Activated CD4-positive, alpha-beta memory T cell treated with anti-CD3 and anti-CD28 coated beads, Interleukin-2, amount 10 ng/mL, durations not matched to agents 7 days and 5 days (primary cell): ENCODE measurements around the gene PRKCH. TPM values are rescaled to one million over a fixed set of nuclear protein-coding genes. Genes with fewer than 3 reads are reported as not detected.

Experiments
- CTCF ChIA-PET: fragments of 350-600 bp; sonication (Branson Sonifier 250); formaldehyde crosslinking; loops from one replicate; lab custom pipeline; 2021; ENCODE audit warnings: antibody characterized with exemption, inconsistent platforms; lab: Charles Lee
- POLR2A ChIA-PET: fragments of 350-600 bp; sonication (Branson Sonifier 250); formaldehyde crosslinking; loops from one replicate; lab custom pipeline; 2021; ENCODE audit warnings: antibody characterized with exemption; lab: Charles Lee
- DNase-seq: peaks from one replicate; pipeline ENCODE4 v3.0.0-alpha.2; 2020
- H3K27ac Mint-ChIP-seq: one replicate; pipeline ENCODE4 v1.8.0; 2021; ENCODE audit warnings: mild to moderate bottlenecking, mixed read lengths
- H3K27me3 Mint-ChIP-seq: one replicate; pipeline ENCODE4 v1.8.0; 2021; ENCODE audit warnings: mixed read lengths
- H3K36me3 Mint-ChIP-seq: one replicate; pipeline ENCODE4 v1.8.0; 2021; ENCODE audit warnings: low read depth, mixed read lengths
- H3K4me1 Mint-ChIP-seq: one replicate; pipeline ENCODE4 v1.8.0; 2021; ENCODE audit warnings: mixed read lengths
- H3K4me3 Mint-ChIP-seq: one replicate; pipeline ENCODE4 v1.8.0; 2021; ENCODE audit warnings: mild to moderate bottlenecking, mixed read lengths
- H3K9me3 Mint-ChIP-seq: one replicate; pipeline ENCODE4 v1.8.0; 2021; ENCODE audit warnings: mixed read lengths
- total RNA-seq, 2 experiments: library from RNA; stranded (reverse); gene quantifications; one replicate each; pipeline ENCODE4 v1.2.3, GENCODE V29; 2021

Gene PRKCH
- total RNA-seq, 2 experiments from 2014 or later, result 186 to 195 TPM

DNA sequence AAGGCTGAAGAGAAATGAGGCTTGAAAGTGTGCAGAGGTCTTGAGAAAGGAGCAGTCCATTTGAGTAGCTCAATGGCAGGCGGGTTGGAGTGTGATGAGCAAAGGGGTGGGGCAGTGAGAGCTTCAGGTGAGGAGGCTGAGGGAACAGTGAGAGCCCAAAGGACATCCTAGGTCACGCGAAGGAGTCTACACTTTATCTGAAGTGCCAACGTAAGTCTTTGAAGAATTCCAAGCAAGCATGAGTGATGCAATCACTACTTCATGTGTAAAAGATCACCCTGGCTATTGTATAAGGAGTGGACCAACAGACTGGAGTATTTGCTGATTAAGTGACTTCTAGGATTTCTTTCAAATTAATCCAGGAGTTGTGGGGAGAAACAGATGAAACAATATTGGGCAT, 214.1 kb downstream of the PRKCH start:
- no peaks in the 10 kb centered on the region for H3K9me3 Mint-ChIP-seq
- DNase-seq, result no peak
- H3K27ac Mint-ChIP-seq, result no peak overlapping the region
- H3K4me1 Mint-ChIP-seq, result peaks cover 77% of the 10 kb centered on the region
- peaks cover 90% of the 10 kb centered on the region for H3K36me3 Mint-ChIP-seq
- H3K27me3 Mint-ChIP-seq, result no peaks in the 10 kb centered on the region
- ChIA-PET POLR2A (interaction anchor here (1.7 kb wide), 1 partner anchor 10 kb away, joined by 6 read pairs; no protein-coding TSS in a partner anchor), CTCF (no interaction called here)
- H3K4me3 Mint-ChIP-seq, result no peak overlapping the region

DNA sequence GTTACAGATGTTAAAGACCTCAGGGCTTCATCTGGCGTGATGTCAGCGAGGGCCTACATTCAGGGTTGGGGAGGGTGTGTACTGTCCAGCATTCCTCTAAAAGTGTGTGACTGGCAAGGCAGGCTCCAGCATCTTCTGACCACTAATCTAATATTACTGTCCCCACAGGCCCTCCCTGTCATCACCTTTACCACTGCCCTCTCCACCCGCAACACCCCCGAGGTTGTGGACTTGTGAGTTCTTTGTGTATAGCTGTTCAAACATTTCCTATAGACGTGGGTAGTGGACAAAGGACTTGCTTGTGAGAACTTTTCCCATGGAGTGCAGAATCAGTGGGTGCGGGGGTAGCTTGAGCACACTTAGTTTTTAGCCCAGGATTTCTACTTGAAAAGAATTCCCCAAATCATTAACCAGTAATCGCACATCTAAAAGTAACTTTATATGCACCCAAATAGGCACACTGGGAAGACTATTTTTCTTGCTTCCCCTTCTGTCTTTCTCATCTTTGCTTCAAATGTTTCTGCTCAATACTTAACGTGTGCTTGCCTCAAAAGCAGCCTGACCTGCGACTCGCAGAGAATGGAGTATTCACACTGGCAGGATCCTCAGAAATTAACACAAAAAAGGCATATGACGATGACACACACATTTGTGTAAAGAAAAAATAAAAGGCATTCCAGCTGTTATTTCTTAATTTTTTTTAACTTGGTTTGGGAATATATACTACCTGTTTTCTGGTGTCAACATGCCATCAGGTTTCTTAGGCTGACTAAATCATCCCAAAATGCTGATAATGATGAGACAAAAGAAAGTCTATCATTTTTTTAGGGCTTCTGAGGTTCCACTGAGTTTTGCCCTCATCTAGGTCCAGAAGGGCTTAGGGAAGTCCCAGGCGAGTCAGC, 215.5 kb downstream of the PRKCH start:
- DNase-seq, result no peak
- Mint-ChIP-seq H3K27ac (no peak overlapping the region), H3K9me3 (no peaks in the 10 kb centered on the region), H3K27me3 (no peaks in the 10 kb centered on the region), H3K4me3 (no peak overlapping the region), H3K4me1 (peaks cover 71% of the 10 kb centered on the region), H3K36me3 (peaks cover 92% of the 10 kb centered on the region)
- POLR2A ChIA-PET, result interaction anchor here (1.3 to 1.7 kb wide), 2 partner anchors 15 to 43 kb away, joined by 3 to 4 read pairs; no protein-coding TSS in a partner anchor
- CTCF ChIA-PET, result no interaction called here

DNA sequence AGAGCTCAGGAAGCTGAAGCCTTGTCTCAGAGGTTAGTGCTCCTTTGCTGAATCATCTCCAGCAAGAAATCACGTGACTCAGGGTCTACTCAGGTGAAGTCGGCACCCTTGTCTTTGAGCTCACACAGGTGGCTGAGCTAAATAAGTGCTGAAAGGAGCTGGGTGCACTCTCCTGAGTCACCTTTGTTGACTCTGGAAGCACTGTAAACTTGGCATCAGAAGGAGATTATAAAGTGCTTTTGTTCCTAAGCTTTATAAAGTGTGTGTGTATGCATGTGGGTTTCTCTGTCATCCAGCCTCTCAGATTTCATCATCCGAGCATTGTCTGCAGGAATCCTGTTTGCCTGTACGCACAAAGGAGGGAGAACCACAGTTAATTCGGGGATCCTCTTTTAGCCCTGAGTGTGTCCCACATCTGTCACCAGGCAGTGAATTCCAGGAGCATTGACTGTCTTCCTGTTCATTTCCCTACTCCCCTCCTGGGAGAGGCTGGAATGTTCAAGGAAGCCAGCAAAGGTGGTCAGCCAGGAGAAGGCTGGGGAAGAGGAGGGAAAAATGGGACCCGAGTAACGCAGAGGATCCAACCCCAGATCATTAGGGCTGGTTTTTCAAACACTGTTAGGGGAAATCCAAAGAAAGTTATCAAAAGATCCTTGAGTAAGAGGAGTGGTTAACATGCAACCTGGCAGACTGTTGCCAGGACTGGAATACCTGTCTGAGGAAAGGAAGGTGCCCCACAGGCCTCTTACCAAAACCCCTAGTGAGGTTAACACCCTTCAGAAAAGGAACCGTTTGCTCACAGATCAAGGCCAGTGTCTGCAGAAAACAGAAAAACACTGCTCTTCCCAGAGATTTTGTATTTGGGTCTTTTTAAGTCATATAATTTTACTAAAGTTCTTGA, 216.4 kb downstream of the PRKCH start:
- Mint-ChIP-seq H3K9me3 (no peaks in the 10 kb centered on the region), H3K27ac (no peak overlapping the region), H3K4me3 (no peak overlapping the region), H3K27me3 (no peaks in the 10 kb centered on the region), H3K36me3 (peaks cover 95% of the 10 kb centered on the region), H3K4me1 (peaks cover 67% of the 10 kb centered on the region)
- CTCF ChIA-PET, result interaction anchor here (1.4 kb wide), 1 partner anchor 25 kb away, joined by 3 read pairs; no protein-coding TSS in a partner anchor
- no peak for DNase-seq
- POLR2A ChIA-PET, result interaction anchor here (1.3 to 1.7 kb wide), 2 partner anchors 14 to 44 kb away, joined by 3 to 4 read pairs; no protein-coding TSS in a partner anchor

DNA sequence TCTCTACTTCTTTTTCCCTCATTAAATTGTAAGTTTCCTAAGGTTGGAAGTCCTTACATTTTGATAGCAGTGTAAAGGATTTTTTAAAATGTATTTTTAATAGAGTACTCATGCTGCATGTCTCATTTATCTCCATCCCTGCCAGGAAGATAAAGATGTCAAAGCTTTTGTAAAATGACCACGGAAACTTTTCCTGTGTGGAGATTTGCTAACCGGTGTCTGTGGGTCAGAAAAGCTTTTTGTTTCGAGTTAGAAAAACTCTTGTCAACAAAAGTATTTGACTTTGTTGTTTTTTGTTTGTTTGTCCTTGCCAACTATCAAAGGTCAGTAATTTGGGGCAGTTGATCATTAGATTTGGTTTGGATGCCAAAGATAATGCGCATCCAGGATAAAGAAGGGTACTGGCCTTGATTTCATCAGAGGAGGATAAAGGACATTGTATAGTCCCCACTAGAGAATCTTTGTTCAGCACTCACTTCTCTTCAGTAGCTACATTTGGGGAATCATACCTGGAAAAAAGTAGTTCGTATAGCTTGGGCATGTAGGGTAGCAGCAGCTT, 217.2 kb downstream of the PRKCH start:
- Mint-ChIP-seq H3K27ac (no peak overlapping the region), H3K4me3 (no peak overlapping the region), H3K4me1 (peaks cover 59% of the 10 kb centered on the region), H3K27me3 (no peaks in the 10 kb centered on the region), H3K36me3 (peaks cover 95% of the 10 kb centered on the region), H3K9me3 (no peaks in the 10 kb centered on the region)
- ChIA-PET CTCF (interaction anchor here (1.4 kb wide), 1 partner anchor 24 kb away, joined by 3 read pairs; no protein-coding TSS in a partner anchor), POLR2A (interaction anchor here (1.7 kb wide), 1 partner anchor 13 kb away, joined by 3 read pairs; no protein-coding TSS in a partner anchor)
- no peak for DNase-seq

DNA sequence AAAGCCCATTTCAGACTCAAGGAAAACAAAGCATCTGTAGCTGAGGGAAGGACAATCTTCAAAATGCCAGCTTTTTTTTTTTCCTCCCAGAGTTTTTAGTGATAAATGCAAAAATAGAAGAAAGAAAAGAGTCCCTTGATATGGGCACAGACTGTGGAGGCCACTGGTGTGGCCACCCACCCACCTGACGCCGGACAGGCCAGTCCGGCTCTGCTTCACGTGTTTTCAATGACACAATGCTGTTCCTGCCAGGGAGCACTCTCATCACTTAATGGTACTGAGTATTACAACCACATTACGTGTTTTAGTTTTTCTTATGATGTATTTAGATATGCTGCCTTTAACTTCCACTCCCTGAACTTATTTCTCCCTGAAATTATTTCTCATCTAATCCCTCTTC, 218.3 kb downstream of the PRKCH start:
- CTCF ChIA-PET, result no interaction called here
- no peaks in the 10 kb centered on the region for H3K27me3 Mint-ChIP-seq
- H3K9me3 Mint-ChIP-seq, result no peaks in the 10 kb centered on the region
- peaks cover 92% of the 10 kb centered on the region for H3K36me3 Mint-ChIP-seq
- H3K4me3 Mint-ChIP-seq, result no peak overlapping the region
- H3K27ac Mint-ChIP-seq, result no peak overlapping the region
- H3K4me1 Mint-ChIP-seq, result peaks cover 49% of the 10 kb centered on the region
- POLR2A ChIA-PET, result no interaction called here
- no peak for DNase-seq

DNA sequence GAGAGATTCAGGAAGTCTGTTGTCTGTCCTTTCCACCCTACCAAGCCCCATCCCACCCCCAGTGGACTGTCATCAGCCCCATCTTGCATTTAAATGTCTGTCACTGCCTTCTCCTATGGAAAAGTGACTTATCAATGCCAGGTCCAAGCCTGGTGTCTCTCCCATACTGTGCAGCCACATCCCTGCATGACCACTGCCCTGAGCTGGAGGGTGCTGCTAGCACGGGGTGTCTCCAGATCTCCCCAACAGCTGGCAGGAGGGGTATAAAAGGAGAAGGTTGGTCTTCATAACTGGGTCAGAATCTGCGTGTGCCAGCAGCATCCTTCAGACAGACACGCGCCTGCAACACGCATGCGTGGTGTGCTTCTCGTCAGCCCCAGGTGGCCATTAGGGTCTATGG, 219.6 kb downstream of the PRKCH start:
- peaks cover 47% of the 10 kb centered on the region for H3K4me1 Mint-ChIP-seq
- no peak for DNase-seq
- H3K27ac Mint-ChIP-seq, result no peak overlapping the region
- ChIA-PET CTCF (no interaction called here), POLR2A (no interaction called here)
- H3K36me3 Mint-ChIP-seq, result peaks cover 89% of the 10 kb centered on the region
- no peaks in the 10 kb centered on the region for H3K27me3 Mint-ChIP-seq
- no peak overlapping the region for H3K4me3 Mint-ChIP-seq
- H3K9me3 Mint-ChIP-seq, result no peaks in the 10 kb centered on the region

DNA sequence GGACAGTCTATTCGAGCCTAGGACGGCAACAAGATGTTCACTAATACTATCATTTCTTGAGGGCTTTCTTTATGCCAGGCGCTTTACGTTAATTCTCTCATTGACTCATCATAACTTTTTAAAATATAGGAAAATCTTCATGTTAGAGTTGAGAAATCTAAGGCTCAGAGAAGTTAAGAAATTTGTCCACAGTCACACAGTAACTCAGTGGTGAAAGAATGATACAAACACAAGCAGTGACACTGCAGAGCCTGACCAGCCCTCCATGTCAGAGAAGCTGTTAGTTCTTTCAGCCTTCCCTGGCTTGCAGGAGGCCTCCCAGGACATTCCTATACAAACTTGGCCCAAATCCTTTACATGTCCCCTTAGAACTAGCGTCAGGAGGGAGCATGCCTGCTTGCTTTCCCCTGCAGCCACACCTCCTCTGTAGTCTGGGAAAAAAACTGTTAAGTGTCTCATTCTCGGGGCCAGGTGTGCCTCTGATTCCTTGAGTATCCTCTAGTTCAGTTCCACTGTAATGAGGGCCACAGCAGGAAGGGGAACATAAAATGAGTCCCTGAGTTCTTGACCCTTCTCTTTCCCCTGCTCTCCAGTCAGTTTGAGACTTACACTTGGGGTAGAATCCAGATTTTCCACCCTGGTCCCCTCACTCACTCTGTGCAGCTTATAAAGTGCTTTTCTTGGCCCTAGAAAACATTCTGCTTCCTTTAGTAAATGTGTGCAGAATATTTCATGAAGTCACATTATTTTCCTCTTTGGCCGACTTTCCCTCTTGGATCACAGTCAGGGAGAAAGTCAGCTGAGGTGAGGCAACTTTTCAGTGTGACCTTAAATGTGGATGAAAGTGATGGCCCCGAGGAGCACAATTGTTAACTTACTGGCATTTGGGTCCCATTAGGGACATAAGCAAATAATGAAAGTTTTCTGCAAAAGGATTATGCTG, 221.7 kb downstream of the PRKCH start:
- POLR2A ChIA-PET, result no interaction called here
- H3K36me3 Mint-ChIP-seq, result peaks cover 89% of the 10 kb centered on the region
- H3K4me1 Mint-ChIP-seq, result peaks cover 29% of the 10 kb centered on the region
- no peak for DNase-seq
- CTCF ChIA-PET, result interaction anchor here (1.3 kb wide), 1 partner anchor 16 kb away, joined by 3 read pairs; no protein-coding TSS in a partner anchor
- H3K27ac Mint-ChIP-seq, result no peak overlapping the region
- H3K9me3 Mint-ChIP-seq, result no peaks in the 10 kb centered on the region
- H3K27me3 Mint-ChIP-seq, result no peaks in the 10 kb centered on the region
- H3K4me3 Mint-ChIP-seq, result no peak overlapping the region

DNA sequence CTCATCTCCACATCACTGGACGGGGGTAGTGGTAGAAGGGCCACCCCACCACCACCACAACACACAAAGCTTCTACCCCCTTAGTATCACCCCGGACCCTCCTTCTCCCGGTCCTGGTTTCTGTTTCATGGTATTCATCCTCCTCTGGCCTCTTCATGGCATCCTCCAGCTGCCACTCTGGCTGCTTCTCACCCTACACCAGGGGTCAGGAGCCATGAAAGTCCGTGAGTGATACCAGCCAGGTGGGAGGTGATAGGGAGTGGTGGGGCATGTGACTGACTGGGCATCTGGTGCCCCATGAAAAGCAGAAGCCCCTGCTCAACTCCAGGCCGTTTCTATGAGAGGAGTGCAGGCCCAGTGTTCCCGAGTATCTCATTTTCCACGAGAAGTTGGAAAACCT, 222.6 kb downstream of the PRKCH start:
- DNase-seq, result no peak
- POLR2A ChIA-PET, result no interaction called here
- Mint-ChIP-seq H3K9me3 (no peaks in the 10 kb centered on the region), H3K27ac (no peak overlapping the region), H3K27me3 (no peaks in the 10 kb centered on the region), H3K4me1 (peaks cover 21% of the 10 kb centered on the region), H3K4me3 (no peak overlapping the region), H3K36me3 (peaks cover 89% of the 10 kb centered on the region)
- CTCF ChIA-PET, result interaction anchor here (1.3 kb wide), 1 partner anchor 15 kb away, joined by 3 read pairs; no protein-coding TSS in a partner anchor

DNA sequence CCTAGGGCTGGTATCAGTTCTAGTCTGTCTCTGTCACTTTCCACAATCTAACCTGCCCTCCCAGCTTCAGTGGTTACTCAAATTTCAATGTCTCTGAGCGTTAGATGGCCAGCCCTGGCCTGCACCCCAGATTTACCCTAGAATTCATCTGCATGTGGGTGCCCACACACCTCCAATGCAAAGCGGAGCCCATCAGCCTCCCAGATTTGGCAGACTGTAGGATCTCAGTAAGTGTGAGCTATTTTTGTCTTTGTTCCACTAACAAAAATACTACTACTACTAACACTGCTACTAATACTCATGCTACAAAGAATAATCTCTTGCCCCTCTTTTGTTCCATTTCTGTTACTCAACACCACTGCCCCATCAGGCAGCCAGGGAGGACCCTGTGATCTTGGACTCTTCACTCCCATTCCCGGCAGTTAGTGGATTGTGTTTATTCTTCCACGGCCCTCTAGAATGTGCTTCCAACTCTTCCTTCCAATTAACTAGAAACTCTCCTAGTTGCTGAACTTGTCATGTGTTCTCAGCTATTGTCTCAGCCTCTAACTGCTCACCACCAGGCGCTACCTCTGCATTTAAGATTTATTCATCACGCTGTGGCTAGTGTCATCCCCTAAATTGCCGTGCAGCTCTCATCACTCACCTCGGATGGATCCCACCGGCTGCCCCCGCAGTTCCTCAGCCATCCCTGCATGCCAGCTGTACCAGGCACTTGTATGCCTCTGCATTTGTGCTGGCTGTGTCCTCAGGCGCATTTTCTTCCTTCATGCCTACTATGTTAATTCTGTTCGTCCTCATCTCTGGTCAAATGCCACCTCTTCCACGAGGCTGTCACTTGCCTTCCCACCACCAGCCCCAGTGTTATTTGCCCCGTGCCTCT, 223.3 kb downstream of the PRKCH start:
- no peak for DNase-seq
- H3K9me3 Mint-ChIP-seq, result no peaks in the 10 kb centered on the region
- peaks cover 91% of the 10 kb centered on the region for H3K36me3 Mint-ChIP-seq
- H3K4me3 Mint-ChIP-seq, result no peak overlapping the region
- no peaks in the 10 kb centered on the region for H3K27me3 Mint-ChIP-seq
- POLR2A ChIA-PET, result interaction anchor here (1.8 kb wide), 1 partner anchor 9 kb away, joined by 6 read pairs; no protein-coding TSS in a partner anchor
- H3K4me1 Mint-ChIP-seq, result peaks cover 20% of the 10 kb centered on the region
- H3K27ac Mint-ChIP-seq, result no peak overlapping the region
- CTCF ChIA-PET, result no interaction called here

DNA sequence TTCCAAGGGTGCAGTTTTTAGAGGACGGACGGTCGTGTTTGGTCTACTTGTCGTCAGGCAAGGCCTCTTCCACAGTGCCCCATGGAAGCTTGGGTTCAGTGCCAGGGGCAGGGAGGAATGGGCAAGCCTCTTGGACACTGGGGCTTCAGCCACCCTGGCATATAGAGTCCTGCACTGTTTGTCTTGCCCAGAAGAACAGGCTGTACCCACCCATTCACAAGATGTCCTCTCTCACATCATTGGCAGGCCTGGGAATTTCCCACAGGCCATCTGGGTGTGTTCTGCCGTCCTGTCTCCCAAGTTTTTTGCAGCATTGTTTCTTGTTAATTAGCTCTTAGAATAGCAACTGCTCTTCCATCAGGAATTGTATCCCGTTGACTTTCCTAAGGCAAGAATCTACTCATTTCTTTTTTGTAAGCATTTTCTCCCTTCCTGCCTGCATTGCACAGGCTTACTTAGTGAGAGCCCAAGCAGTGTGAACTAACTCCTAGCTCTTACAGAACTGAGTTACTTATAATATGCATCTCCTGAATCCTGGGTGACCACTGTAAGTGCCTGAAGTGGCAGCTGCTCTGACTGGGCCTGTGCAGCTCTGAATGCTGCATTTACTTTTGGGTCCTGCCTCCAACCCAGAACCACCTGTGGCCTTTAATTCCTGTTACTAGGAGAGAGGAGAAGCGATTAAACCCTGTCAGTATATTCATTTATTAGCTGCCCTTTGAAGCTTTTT, 224.5 kb downstream of the PRKCH start:
- no peak overlapping the region for H3K4me3 Mint-ChIP-seq
- no peaks in the 10 kb centered on the region for H3K9me3 Mint-ChIP-seq
- no peak for DNase-seq
- H3K4me1 Mint-ChIP-seq, result peaks cover 14% of the 10 kb centered on the region
- CTCF ChIA-PET, result interaction anchor here (1.1 kb wide), 1 partner anchor 16 kb away, joined by 3 read pairs; no protein-coding TSS in a partner anchor
- H3K27me3 Mint-ChIP-seq, result no peaks in the 10 kb centered on the region
- H3K27ac Mint-ChIP-seq, result no peak overlapping the region
- POLR2A ChIA-PET, result interaction anchor here (1.3 to 1.8 kb wide), 3 partner anchors 10 to 69 kb away, joined by 3 to 6 read pairs (median 4); no protein-coding TSS in a partner anchor
- peaks cover 91% of the 10 kb centered on the region for H3K36me3 Mint-ChIP-seq
